Fibroblast of lung (primary cell): ENCODE data around the gene LPP. TPM values are rescaled to one million over a fixed set of nuclear protein-coding genes. Genes with fewer than 3 reads are reported as not detected.

Experiments
- DNase-seq, 2 donors: peaks; one replicate each; pipeline versions ENCODE4 v3.0.0 to v3.0.0-alpha.2; 2010; ENCODE audit warnings: low read depth in 2 of 2
- H2AFZ ChIP-seq: 2 replicates; pipeline ENCODE4 v1.5.1; 2012; ENCODE audit warnings: low read length, control low read depth, inconsistent platforms
- H3K27ac ChIP-seq: 2 replicates; pipeline ENCODE4 v1.5.1; 2011; ENCODE audit warnings: low read length, control low read depth; ENCODE audit not compliant: insufficient read depth
- H3K27me3 ChIP-seq: 2 replicates; pipeline ENCODE4 v1.5.1; 2011; ENCODE audit warnings: mild to moderate bottlenecking, low read length; ENCODE audit not compliant: control insufficient read depth, insufficient read depth
- H3K36me3 ChIP-seq: 2 replicates; pipeline ENCODE4 v1.5.1; 2011; ENCODE audit warnings: low read length; ENCODE audit not compliant: control insufficient read depth, insufficient read depth
- H3K4me1 ChIP-seq: 2 replicates; pipeline ENCODE4 v1.5.1; 2011; ENCODE audit warnings: low read length; ENCODE audit not compliant: control insufficient read depth, insufficient read depth; ENCODE audit errors: extremely low read depth
- H3K4me2 ChIP-seq: 2 replicates; pipeline ENCODE4 v1.5.1; 2011; ENCODE audit warnings: low read length, control low read depth; ENCODE audit not compliant: insufficient read depth; ENCODE audit errors: extremely low read depth
- H3K4me3 ChIP-seq, 4 experiments: fragments of 200-600 bp in 1 of 4; sonication (generic) in 1 of 4; replicated peaks in 1 of 4; 2 replicates each; pipeline ENCODE4 v1.5.1; 2011 to 2016; ENCODE audit warnings: low read length in 4 of 4, low read depth in 3 of 4, mild to moderate bottlenecking in 3 of 4, control low read depth in 2 of 4, inconsistent platforms in 1 of 4, mixed read lengths in 1 of 4; ENCODE audit not compliant: insufficient read depth in 1 of 4; ENCODE audit errors: control extremely low read depth in 1 of 4
- H3K79me2 ChIP-seq: 2 replicates; pipeline ENCODE4 v1.5.1; 2012; ENCODE audit warnings: mild to moderate bottlenecking, low read length, inconsistent platforms; ENCODE audit not compliant: control insufficient read depth, insufficient read depth
- H3K9ac ChIP-seq: 2 replicates; pipeline ENCODE4 v1.5.1; 2011; ENCODE audit warnings: mild to moderate bottlenecking, low read length, control low read depth; ENCODE audit not compliant: insufficient read depth
- H3K9me3 ChIP-seq: 2 replicates; pipeline ENCODE4 v1.5.1; 2012; ENCODE audit warnings: low read depth, low read length; ENCODE audit not compliant: control insufficient read depth, insufficient read depth
- H4K20me1 ChIP-seq: 2 replicates; pipeline ENCODE4 v1.5.1; 2011; ENCODE audit warnings: low read length; ENCODE audit not compliant: control insufficient read depth, insufficient read depth; ENCODE audit errors: extremely low read depth
- CTCF ChIP-seq, 2 donors: IDR thresholded peaks in 1 of 2; conservative IDR thresholded peaks in 1 of 2; 1 replicate in 1 of 2; 2 replicates in 1 of 2; pipeline ENCODE4 v1.5.1; 2011 to 2012; ENCODE audit warnings: low read length in 2 of 2, control low read depth in 1 of 2, inconsistent platforms in 1 of 2, low read depth in 1 of 2, mild to moderate bottlenecking in 1 of 2
- EZH2 ChIP-seq: IDR thresholded peaks from 2 replicates; pipeline ENCODE4 v1.5.1; 2012; ENCODE audit warnings: low read length, control low read depth, mild to moderate bottlenecking; ENCODE audit errors: missing control alignments
- polyA plus RNA-seq, 2 donors: library from polyadenylated mRNA; depleted of rRNA in 1 of 2; stranded (reverse) in 1 of 2; unstranded in 1 of 2; fragments of >200 nt; gene quantifications; 2 replicates each; pipeline ENCODE4 v1.2.1, GENCODE V29; 2011 to 2012; ENCODE audit warnings: missing spikeins in 1 of 2
- total RNA-seq: library from RNA; depleted of rRNA; stranded (reverse); fragments of >200 nt; gene quantifications from 2 replicates; pipeline ENCODE4 v1.2.1, GENCODE V29; 2014

The LPP gene
- total and polyA plus RNA-seq, 2 donors (not counting 1 experiment from before 2014, with no cell fraction given) = 69.0 to 124 TPM

- H3K79me2 ChIP-seq = peaks cover 73% of the 10 kb centered on the region
- H3K4me1 ChIP-seq = peaks cover 19% of the 10 kb centered on the region
- no peak overlapping the region for H3K4me3 ChIP-seq
- no peak for DNase-seq
- H3K36me3 ChIP-seq = no peaks in the 10 kb centered on the region
- H3K4me2 ChIP-seq = no peak overlapping the region
- H4K20me1 ChIP-seq = no peaks in the 10 kb centered on the region
- H3K9ac ChIP-seq = no peak overlapping the region
- no peak for TF ChIP-seq EZH2
- no peak for TF ChIP-seq CTCF (conservative IDR thresholded peaks at IDR 0.05 in 1 of 2, IDR thresholded peaks at IDR 0.05 in 1 of 2; ENCODE audit: low read depth in 1 of 2, low read length in 2 of 2)
- no peak overlapping the region for H3K27ac ChIP-seq
- H2AFZ ChIP-seq = no peak overlapping the region
- no peaks in the 10 kb centered on the region for H3K27me3 ChIP-seq
- no peaks in the 10 kb centered on the region for H3K9me3 ChIP-seq
Measured at GRCh38 chr3:188239577-188239976, 85.6 kb downstream of the LPP start.

GRCh38 chr3:188240189-188240981, 86.4 kb downstream of the LPP start:
- Histone ChIP-seq H3K27ac (no peak overlapping the region), H3K4me1 (peaks cover 20% of the 10 kb centered on the region), H3K27me3 (no peaks in the 10 kb centered on the region), H3K4me2 (no peak overlapping the region), H3K36me3 (no peaks in the 10 kb centered on the region), H3K79me2 (peaks cover 68% of the 10 kb centered on the region), H4K20me1 (no peaks in the 10 kb centered on the region), H2AFZ (no peak overlapping the region), H3K9me3 (no peaks in the 10 kb centered on the region), H3K9ac (no peak overlapping the region), H3K4me3 (no peak overlapping the region)
- DNase-seq = no peak
- no peak for TF ChIP-seq CTCF (conservative IDR thresholded peaks at IDR 0.05 in 1 of 2, IDR thresholded peaks at IDR 0.05 in 1 of 2; ENCODE audit: low read depth in 1 of 2, low read length in 2 of 2)
- no peak for TF ChIP-seq EZH2

GRCh38 chr3:188241072-188241471, 87.1 kb downstream of the LPP start:
- Histone ChIP-seq H3K9me3 (no peaks in the 10 kb centered on the region), H3K9ac (peak overlapping the region; percentile 8), H3K79me2 (peaks cover 66% of the 10 kb centered on the region), H3K36me3 (no peaks in the 10 kb centered on the region), H3K27me3 (no peaks in the 10 kb centered on the region), H3K27ac (peak overlapping the region; percentile 6), H3K4me3 (no peak overlapping the region), H2AFZ (no peak overlapping the region), H3K4me1 (peaks cover 20% of the 10 kb centered on the region), H3K4me2 (peak overlapping the region; percentile 2), H4K20me1 (no peaks in the 10 kb centered on the region)
- TF ChIP-seq CTCF (conservative IDR thresholded peaks at IDR 0.05 in 1 of 2, IDR thresholded peaks at IDR 0.05 in 1 of 2; ENCODE audit: low read depth in 1 of 2, low read length in 2 of 2) (no peak), EZH2 (no peak)
- DNase-seq = peak; percentile 61 to 67
